HepG2 (cell line): Measurements from ENCODE around the gene TEAD3. TPM values are rescaled to one million over a fixed set of nuclear protein-coding genes. Genes with fewer than 3 reads are reported as not detected.
A peak's percentile ranks its signal among the peaks of the same experiment; 100 is the strongest.

Experiments used
- ATAC-seq: fragments of 200-7000 bp; cut with Tn5 transposase; 3 replicates; pipeline ENCODE4 v1.9.1; 2020; ENCODE audit warnings: mild to moderate bottlenecking, moderate library complexity
- BruUV-seq: library from RNA; stranded (reverse); fragments of 400-500 nt; replicated peaks from 2 replicates; lab custom pipeline; 2021; lab: Mats Ljungman, UMichigan
- CTCF ChIA-PET: fragments of 300-600 bp; formaldehyde crosslinking; extraction: SDS; loops from one replicate; lab custom pipeline; 2021; ENCODE audit warnings: low total read pairs, inconsistent platforms, low intra/inter-chr PET ratio; lab: Yijun Ruan, JAX
- POLR2A ChIA-PET: fragments of 350-600 bp; sonication (Branson Sonifier 250); formaldehyde crosslinking; loops from one replicate; lab custom pipeline; 2020; ENCODE audit warnings: antibody characterized with exemption, inconsistent platforms; lab: Yijun Ruan, JAX
- DNase-seq: peaks from one replicate; pipeline ENCODE4 v3.0.0-alpha.2; 2015; ENCODE audit warnings: low spot score
- FAIRE-seq: peaks from 3 replicates; lab custom pipeline; 2011; peaks lifted over from hg19 to GRCh38; lab: Jason Lieb, UNC
- H2AFZ ChIP-seq: one replicate; pipeline ENCODE4 v1.6.1; 2011; ENCODE audit warnings: low read length, inconsistent platforms
- H3K27ac ChIP-seq: fragments of 300-600 bp; 3 replicates; pipeline ENCODE4 v1.8.0; 2011; ENCODE audit warnings: mixed run types, mild to moderate bottlenecking, mixed read lengths, low read length, inconsistent platforms; ENCODE audit not compliant: insufficient read depth; ENCODE audit errors: extremely low read length
- H3K27me3 ChIP-seq, 2 experiments: fragments of 200-600 bp in 1 of 2; 2 replicates in 1 of 2; 3 replicates in 1 of 2; pipeline versions ENCODE4 v1.6.0 to v1.8.0; 2011; ENCODE audit warnings: low read length in 2 of 2, mild to moderate bottlenecking in 2 of 2, moderate library complexity in 2 of 2, inconsistent platforms in 1 of 2; ENCODE audit not compliant: insufficient read depth in 2 of 2, control insufficient read depth in 1 of 2
- H3K36me3 ChIP-seq, 2 experiments: fragments of 200-600 bp in 1 of 2; replicated peaks in 1 of 2; 2 replicates in 1 of 2; 3 replicates in 1 of 2; pipeline versions ENCODE4 v1.5.1 to v1.8.0; 2011; ENCODE audit warnings: low read length in 2 of 2, inconsistent platforms in 1 of 2; ENCODE audit not compliant: insufficient read depth in 2 of 2, control insufficient read depth in 1 of 2
- H3K4me1 ChIP-seq: 2 replicates; pipeline ENCODE4 v1.5.1; 2012; ENCODE audit warnings: low read length, inconsistent platforms; ENCODE audit not compliant: insufficient read depth
- H3K4me2 ChIP-seq: 2 replicates; pipeline ENCODE4 v1.6.0; 2011; ENCODE audit warnings: low read depth, low read length, inconsistent platforms
- H3K4me3 ChIP-seq, 3 experiments: fragments of 200-600 bp in 1 of 3; sonication (generic), shearing (Covaris generic) in 1 of 3; replicated peaks in 1 of 3; 2 replicates each; pipeline ENCODE4 v1.5.1; 2011 to 2016; ENCODE audit warnings: low read length in 3 of 3, inconsistent platforms in 2 of 3, low read depth in 2 of 3, mild to moderate bottlenecking in 2 of 3, control low read depth in 1 of 3, mixed read lengths in 1 of 3; ENCODE audit not compliant: insufficient read depth in 1 of 3
- H3K79me2 ChIP-seq: one replicate; pipeline ENCODE4 v1.6.1; 2011; ENCODE audit warnings: low read length, inconsistent platforms; ENCODE audit not compliant: insufficient read depth
- H3K9ac ChIP-seq: 2 replicates; pipeline ENCODE4 v1.6.0; 2011; ENCODE audit warnings: mild to moderate bottlenecking, low read depth, low read length, inconsistent platforms; ENCODE audit not compliant: insufficient read depth
- H3K9me3 ChIP-seq: 2 replicates; pipeline ENCODE4 v1.5.1; 2012; ENCODE audit warnings: mild to moderate bottlenecking, low read length
- H4K20me1 ChIP-seq: 2 replicates; pipeline ENCODE4 v1.6.0; 2011; ENCODE audit warnings: inconsistent platforms, mild to moderate bottlenecking, low read length, moderate library complexity; ENCODE audit not compliant: insufficient read depth
- ATF7 ChIP-seq, 2 experiments: fragments of 450-650 bp in 1 of 2; sonication (generic) in 1 of 2; formaldehyde crosslinking in 1 of 2; IDR thresholded peaks; 2 replicates each; pipeline versions ENCODE4 v1.4.0 to v1.6.1; 2016 to 2020; ENCODE audit warnings: antibody characterized with exemption in 1 of 2, mild to moderate bottlenecking in 1 of 2, missing genetic modification reagents in 1 of 2
- CREB1 ChIP-seq, 2 experiments: fragments of 450-650 bp in 1 of 2; IDR thresholded peaks; 2 replicates each; pipeline ENCODE4 v1.6.1; 2016 to 2017; ENCODE audit warnings: control low read depth in 1 of 2, mild to moderate bottlenecking in 1 of 2, missing compliant biosample characterization in 1 of 2, missing genetic modification characterization in 1 of 2
- ETV5 ChIP-seq: IDR thresholded peaks from 2 replicates; pipeline ENCODE4 v1.6.1; 2018; ENCODE audit warnings: missing biosample characterization, missing genetic modification reagents, inconsistent platforms, borderline replicate concordance
- NR2F6 ChIP-seq, 2 experiments: IDR thresholded peaks; 2 replicates each; pipeline ENCODE4 v1.6.1; 2016; ENCODE audit warnings: antibody characterized with exemption in 1 of 2, mild to moderate bottlenecking in 1 of 2
- SOX5 ChIP-seq: IDR thresholded peaks from 2 replicates; pipeline ENCODE4 v1.6.1; 2016; ENCODE audit warnings: borderline replicate concordance
- SUZ12 ChIP-seq: fragments of 150-350 bp; IDR thresholded peaks from 2 replicates; pipeline ENCODE4 v1.6.1; 2014; ENCODE audit warnings: low read depth, low read length
- TAF15 ChIP-seq: fragments of 200-400 bp; formaldehyde crosslinking; IDR thresholded peaks from one replicate; pipeline ENCODE4 v1.6.1; 2018; ENCODE audit warnings: mild to moderate bottlenecking, low read depth, low read length; ENCODE audit not compliant: poor library complexity, severe bottlenecking
- THYN1 ChIP-seq: sonication (generic); formaldehyde crosslinking; IDR thresholded peaks from 2 replicates; pipeline ENCODE4 v1.8.1; 2023; ENCODE audit warnings: low read depth, mild to moderate bottlenecking, moderate library complexity, missing genetic modification reagents, borderline replicate concordance
- WGBS: methylation state at CpG from one replicate; pipeline ENCODE4 v1.1.6; 2017; ENCODE audit warnings: low lambda C conversion rate; 5-methylcytosine and 5-hydroxymethylcytosine counted together
- in situ Hi-C: cut with HindIII; loops from 2 replicates; pipeline ENCODE4 v1.10.0; 2017; ENCODE audit warnings: low pct_unique_long_range_greater_than_20kb; ENCODE audit not compliant: extremely low pct_ligation_motif_present
- intact Hi-C: fragments of 100-400 bp; cut with micrococcal nuclease; formaldehyde crosslinking; loops from one replicate; pipeline ENCODE4 v1.10.0; 2022; ENCODE audit not compliant: unreplicated experiment
- polyA plus RNA-seq, 8 experiments: library from polyadenylated mRNA; depleted of rRNA in 3 of 8; stranded (reverse) in 7 of 8; unstranded in 1 of 8; fragments of >200 nt; fragmentation: Illumina TruSeq in 4 of 8; extraction: Trizol in 4 of 8; gene quantifications; 2 replicates each; pipeline versions ENCODE4 v1.2.1 to v1.2.3, GENCODE V29; 2011 to 2016; ENCODE audit warnings: low read depth in 4 of 8, missing spikeins in 1 of 8, mixed read lengths in 1 of 8; ENCODE audit not compliant: insufficient read depth in 1 of 8
- total RNA-seq, 5 experiments: library from RNA; depleted of rRNA; stranded (reverse); fragments of >200 nt; fragmentation: Illumina TruSeq; extraction: Trizol; gene quantifications; 2 replicates each; pipeline ENCODE4 v1.2.3, GENCODE V29; 2016; ENCODE audit warnings: low read depth in 1 of 5
- TF ChIP-seq, protein P1 (sequence below): IDR thresholded peaks from 2 replicates; pipeline ENCODE4 v1.4.0; 2020; ENCODE audit warnings: mild to moderate bottlenecking, missing genetic modification reagents
- TF ChIP-seq, protein P2 (sequence below): IDR thresholded peaks from 2 replicates; pipeline ENCODE4 v1.6.1; 2018; ENCODE audit warnings: missing genetic modification reagents
- TF ChIP-seq, protein P3 (sequence below): sonication (generic); formaldehyde crosslinking; IDR thresholded peaks from 2 replicates; pipeline ENCODE4 v1.5.0; 2020; ENCODE audit warnings: missing genetic modification reagents

TEAD3 gene
- total and polyA plus RNA-seq, 2 of the 13 experiments (the other 11 are each of a cell fraction or from before 2014, with no cell fraction given): 15.1 to 16.5 TPM

- no peaks in the 10 kb centered on the region for H3K9me3 ChIP-seq
- ATAC-seq (no peak), FAIRE-seq (no peak), DNase-seq (no peak)
- H3K9ac ChIP-seq: no peak overlapping the region
- TF ChIP-seq THYN1 (CRISPR knock-in tag) (no peak), SOX5 (CRISPR knock-in tag) (no peak), SUZ12 (no peak), CREB1 (IDR thresholded peaks at IDR 0.05) (peak; percentile 96), CREB1 (CRISPR knock-in tag; IDR thresholded peaks at IDR 0.05) (no peak), NR2F6 (IDR thresholded peaks at IDR 0.05) (no peak), NR2F6 (CRISPR knock-in tag; IDR thresholded peaks at IDR 0.05) (no peak), TAF15 (no peak), ATF7 (IDR thresholded peaks at IDR 0.05) (0 out of 2 replicates have a peak, but pooled peaks have one; percentile 32), ATF7 (CRISPR knock-in tag; IDR thresholded peaks at IDR 0.05) (no peak), ETV5 (CRISPR knock-in tag) (no peak)
- TF ChIP-seq, protein P1, sequence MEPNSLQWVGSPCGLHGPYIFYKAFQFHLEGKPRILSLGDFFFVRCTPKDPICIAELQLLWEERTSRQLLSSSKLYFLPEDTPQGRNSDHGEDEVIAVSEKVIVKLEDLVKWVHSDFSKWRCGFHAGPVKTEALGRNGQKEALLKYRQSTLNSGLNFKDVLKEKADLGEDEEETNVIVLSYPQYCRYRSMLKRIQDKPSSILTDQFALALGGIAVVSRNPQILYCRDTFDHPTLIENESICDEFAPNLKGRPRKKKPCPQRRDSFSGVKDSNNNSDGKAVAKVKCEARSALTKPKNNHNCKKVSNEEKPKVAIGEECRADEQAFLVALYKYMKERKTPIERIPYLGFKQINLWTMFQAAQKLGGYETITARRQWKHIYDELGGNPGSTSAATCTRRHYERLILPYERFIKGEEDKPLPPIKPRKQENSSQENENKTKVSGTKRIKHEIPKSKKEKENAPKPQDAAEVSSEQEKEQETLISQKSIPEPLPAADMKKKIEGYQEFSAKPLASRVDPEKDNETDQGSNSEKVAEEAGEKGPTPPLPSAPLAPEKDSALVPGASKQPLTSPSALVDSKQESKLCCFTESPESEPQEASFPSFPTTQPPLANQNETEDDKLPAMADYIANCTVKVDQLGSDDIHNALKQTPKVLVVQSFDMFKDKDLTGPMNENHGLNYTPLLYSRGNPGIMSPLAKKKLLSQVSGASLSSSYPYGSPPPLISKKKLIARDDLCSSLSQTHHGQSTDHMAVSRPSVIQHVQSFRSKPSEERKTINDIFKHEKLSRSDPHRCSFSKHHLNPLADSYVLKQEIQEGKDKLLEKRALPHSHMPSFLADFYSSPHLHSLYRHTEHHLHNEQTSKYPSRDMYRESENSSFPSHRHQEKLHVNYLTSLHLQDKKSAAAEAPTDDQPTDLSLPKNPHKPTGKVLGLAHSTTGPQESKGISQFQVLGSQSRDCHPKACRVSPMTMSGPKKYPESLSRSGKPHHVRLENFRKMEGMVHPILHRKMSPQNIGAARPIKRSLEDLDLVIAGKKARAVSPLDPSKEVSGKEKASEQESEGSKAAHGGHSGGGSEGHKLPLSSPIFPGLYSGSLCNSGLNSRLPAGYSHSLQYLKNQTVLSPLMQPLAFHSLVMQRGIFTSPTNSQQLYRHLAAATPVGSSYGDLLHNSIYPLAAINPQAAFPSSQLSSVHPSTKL (CRISPR knock-in tag): no peak
- TF ChIP-seq, protein P2, sequence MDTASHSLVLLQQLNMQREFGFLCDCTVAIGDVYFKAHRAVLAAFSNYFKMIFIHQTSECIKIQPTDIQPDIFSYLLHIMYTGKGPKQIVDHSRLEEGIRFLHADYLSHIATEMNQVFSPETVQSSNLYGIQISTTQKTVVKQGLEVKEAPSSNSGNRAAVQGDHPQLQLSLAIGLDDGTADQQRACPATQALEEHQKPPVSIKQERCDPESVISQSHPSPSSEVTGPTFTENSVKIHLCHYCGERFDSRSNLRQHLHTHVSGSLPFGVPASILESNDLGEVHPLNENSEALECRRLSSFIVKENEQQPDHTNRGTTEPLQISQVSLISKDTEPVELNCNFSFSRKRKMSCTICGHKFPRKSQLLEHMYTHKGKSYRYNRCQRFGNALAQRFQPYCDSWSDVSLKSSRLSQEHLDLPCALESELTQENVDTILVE: no peak
- TF ChIP-seq, protein P3, sequence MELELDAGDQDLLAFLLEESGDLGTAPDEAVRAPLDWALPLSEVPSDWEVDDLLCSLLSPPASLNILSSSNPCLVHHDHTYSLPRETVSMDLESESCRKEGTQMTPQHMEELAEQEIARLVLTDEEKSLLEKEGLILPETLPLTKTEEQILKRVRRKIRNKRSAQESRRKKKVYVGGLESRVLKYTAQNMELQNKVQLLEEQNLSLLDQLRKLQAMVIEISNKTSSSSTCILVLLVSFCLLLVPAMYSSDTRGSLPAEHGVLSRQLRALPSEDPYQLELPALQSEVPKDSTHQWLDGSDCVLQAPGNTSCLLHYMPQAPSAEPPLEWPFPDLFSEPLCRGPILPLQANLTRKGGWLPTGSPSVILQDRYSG (CRISPR knock-in tag): no peak
- no peaks in the 10 kb centered on the region for H3K36me3 ChIP-seq
- intact Hi-C loops: no loop called here
- in situ Hi-C loops: no loop called here
- no peaks in the 10 kb centered on the region for H3K79me2 ChIP-seq
- H4K20me1 ChIP-seq: no peaks in the 10 kb centered on the region
- H3K4me3 ChIP-seq: no peak overlapping the region
- BruUV-seq: no TSS peak
- WGBS: 54% methylated on average over 6 of the region's 6 CpGs
- no peak overlapping the region for H3K27ac ChIP-seq
- ChIA-PET CTCF (no interaction called here), POLR2A (interaction anchor here (1.2 to 1.5 kb wide), 2 partner anchors 12 to 20 kb away, joined by 3 to 4 read pairs; partner anchors contain the start of gene TEAD3)
- peaks cover 2 to 27% of the 10 kb centered on the region in 2 experiments; a peak in 4 of 5 replicates for H3K27me3 ChIP-seq
- H2AFZ ChIP-seq: no peak overlapping the region
- H3K4me1 ChIP-seq: peaks cover 18% of the 10 kb centered on the region
- no peak overlapping the region for H3K4me2 ChIP-seq
Measured at GRCh38 chr6:35516712-35517111, 19.8 kb upstream of the TEAD3 start.
